Kidney capillary endothelial cell (primary cell): ENCODE results near the gene FBLIM1.

Experiments used
- DNase-seq: peaks from one replicate; pipeline ENCODE4 v3.0.0-alpha.2; 2018; ENCODE audit warnings: low spot score

Gene FBLIM1, protein sequence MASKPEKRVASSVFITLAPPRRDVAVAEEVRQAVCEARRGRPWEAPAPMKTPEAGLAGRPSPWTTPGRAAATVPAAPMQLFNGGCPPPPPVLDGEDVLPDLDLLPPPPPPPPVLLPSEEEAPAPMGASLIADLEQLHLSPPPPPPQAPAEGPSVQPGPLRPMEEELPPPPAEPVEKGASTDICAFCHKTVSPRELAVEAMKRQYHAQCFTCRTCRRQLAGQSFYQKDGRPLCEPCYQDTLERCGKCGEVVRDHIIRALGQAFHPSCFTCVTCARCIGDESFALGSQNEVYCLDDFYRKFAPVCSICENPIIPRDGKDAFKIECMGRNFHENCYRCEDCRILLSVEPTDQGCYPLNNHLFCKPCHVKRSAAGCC

DNA sequence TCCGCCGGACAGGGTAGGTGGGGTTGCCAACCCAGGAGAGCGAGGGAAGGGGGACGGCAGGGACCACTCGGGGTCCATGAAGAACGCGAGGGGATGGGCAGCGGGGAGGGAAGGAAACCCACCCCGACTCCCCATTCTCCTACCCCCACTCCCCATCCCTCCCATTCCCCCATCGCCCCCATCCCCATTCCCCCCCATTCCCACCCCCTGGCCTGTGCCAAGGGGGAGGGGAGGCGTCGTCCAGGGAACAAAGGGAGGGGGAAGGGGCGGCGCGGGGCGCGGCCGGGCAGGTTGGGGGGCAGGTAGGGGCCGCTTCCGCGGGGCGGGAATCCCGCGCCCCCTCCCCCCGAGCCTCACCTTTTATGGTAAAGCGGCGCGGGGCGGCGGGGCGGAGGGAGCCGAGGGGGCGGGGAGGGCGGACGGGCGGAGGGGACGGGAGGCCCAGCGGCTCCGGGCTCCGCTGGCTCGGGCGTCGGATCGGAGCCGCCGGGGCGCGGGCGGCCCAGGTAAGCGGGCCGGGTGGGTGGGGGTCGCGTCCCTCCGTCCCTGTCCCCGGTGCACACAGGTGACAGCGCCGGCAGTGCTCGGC lies at the start of gene FBLIM1:
Gene FBLIM1 (plus strand): TSS at position 453 of the 589 bp plus-strand sequence. CDS start 6,189 bp downstream, outside the sequence.
- no peak for DNase-seq

GRCh38 chr1:15709226-15709625 lies 49.4 kb upstream of the FBLIM1 start:
- DNase-seq, result no peak

DNA sequence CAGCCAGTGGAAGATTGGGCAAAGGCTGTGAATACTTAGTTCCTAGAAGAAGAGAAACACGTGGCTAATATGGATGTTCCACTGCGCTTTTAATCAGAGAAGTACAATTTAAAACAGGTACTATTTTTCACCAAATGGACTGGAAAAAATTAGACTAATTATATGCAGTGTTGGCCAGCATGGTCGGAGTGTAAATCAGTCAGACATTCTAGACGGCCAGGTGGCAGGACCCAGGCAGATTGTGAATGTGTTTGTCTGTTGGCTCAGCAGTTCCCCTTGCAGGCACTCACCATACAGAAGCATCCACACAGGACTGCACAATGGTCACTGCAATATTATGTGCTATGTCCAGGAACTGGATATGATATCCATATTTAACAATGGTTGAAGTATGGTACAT lies 46.4 kb upstream of the FBLIM1 start:
- no peak for DNase-seq

GRCh38 chr1:15714406-15715136 lies 44.0 kb upstream of the FBLIM1 start:
- no peak for DNase-seq

GRCh38 chr1:15717418-15718125 lies 41.0 kb upstream of the FBLIM1 start:
- no peak for DNase-seq

DNA sequence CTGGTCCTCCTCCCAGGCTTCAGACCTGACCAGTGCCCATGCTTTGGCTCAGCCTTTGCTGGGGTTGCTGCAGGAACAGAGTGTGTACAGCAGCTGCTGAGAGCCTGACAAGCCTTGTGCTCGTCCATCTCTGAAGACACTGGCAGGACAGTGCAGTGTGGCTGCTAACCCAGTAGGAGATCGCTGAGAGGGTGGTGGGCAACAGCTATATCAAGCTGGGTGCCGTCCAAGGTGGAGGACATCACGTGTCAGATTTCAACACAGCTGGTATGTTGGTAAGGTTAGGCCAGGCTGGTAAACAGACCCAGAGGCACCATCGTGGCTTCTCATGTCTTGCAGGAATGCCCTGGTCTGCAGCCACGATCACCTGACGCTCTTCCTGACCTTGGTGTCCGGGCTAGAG lies 40.4 kb upstream of the FBLIM1 start:
- no peak for DNase-seq

DNA sequence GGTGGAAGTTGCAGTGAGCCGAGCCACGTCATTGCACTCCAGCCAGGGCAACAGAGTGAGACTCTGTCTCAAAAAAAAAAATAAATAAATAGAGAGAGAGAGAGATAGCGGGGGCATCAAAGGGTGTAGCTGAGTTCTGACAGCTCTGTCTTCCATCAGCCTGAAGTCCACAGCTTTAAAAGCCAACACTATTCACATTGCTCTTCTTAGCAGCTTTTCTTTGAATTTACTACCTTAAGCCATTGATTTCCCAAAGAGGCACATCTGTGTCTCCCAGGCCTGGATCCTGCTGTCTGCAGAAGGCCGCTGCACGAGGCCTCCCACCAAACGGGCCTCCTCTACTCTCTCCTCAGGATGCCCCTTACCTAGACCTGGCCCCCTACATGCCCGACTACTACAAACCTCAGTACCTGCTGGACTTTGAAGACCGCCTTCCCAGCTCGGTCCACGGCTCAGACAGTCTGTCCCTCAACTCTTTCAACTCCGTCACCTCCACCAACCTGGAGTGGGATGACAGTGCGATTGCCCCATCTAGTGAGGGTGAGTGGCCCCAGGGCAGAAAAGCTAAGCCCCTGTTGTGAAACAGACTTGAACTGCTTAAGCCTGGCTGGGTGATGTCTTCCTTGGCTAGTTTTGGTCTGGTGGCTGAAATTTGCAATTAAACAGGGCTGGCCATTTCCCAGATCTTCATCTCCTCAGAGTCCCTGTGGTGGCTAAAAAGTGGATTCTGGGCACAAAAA lies 39.0 kb upstream of the FBLIM1 start:
- no peak for DNase-seq

GRCh38 chr1:15720861-15721260 lies 37.7 kb upstream of the FBLIM1 start:
- no peak for DNase-seq

- no peak for DNase-seq
Observed at GRCh38 chr1:15722411-15722810, 36.2 kb upstream of the FBLIM1 start.

GRCh38 chr1:15722836-15723532 lies 35.6 kb upstream of the FBLIM1 start:
- no peak for DNase-seq

- no peak for DNase-seq
Observed at GRCh38 chr1:15723631-15724246, 34.9 kb upstream of the FBLIM1 start.

GRCh38 chr1:15724949-15725880 lies 33.4 kb upstream of the FBLIM1 start:
- DNase-seq, result no peak

DNA sequence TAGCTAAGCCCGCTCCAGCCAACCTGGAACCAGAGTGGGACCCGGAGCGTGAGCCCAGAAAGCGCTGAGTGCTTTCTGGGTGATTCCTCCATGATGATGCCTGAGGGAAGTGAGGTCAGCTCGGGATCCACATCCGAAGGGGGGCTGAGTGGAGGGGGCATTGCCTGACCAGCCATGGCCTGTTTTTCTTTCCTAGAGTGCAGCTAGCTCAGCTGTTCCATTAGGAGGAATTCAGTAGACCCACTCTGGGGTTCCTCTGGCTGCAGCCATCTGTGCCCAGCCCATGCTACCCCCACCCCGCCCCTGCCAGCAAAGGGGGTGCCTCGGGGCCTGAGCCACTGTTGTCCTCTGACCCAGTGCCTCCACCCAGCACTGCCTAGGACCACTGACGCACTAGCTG lies 32.1 kb upstream of the FBLIM1 start:
- no peak for DNase-seq

- DNase-seq, result no peak
Observed at GRCh38 chr1:15727021-15727420, 31.6 kb upstream of the FBLIM1 start.

- DNase-seq, result no peak
Observed at GRCh38 chr1:15727424-15727823, 31.2 kb upstream of the FBLIM1 start.

GRCh38 chr1:15727866-15728534 lies 30.6 kb upstream of the FBLIM1 start:
- no peak for DNase-seq

DNA sequence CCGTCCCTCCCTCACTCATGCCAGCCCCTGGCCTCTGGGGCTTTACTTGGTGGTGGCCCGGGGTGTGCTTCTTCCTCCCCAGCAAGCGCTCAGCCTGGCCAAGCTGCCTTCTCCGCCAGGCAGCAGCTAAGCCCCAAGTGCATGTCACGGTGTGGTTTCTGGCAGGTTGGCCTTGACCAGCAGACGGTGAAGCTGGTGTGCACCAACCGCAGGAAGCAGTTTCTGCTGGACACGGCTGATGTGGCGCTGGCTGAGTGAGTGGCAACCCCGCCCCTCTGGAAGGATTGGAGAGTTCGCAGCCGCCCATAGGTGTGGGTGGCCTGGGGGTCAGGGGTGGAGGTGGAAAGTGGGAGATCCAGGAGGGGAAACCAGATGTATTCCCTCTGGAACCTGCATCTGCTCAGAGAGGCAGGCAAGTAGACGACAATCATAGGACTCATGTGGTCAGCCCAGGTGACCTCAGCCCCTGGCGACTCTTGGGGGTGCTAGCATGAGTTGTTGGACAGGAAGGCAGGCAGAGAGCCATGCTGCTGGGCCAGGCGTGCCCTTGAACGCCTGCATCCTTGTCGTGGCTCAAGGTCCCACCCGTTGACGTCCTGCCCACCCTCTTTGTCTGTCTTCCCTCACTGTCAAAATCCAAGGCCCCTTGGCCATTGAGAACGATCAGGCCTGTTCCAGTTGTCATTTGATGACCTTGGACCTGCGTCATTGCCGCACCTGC lies 29.5 kb upstream of the FBLIM1 start:
- DNase-seq, result no peak

DNA sequence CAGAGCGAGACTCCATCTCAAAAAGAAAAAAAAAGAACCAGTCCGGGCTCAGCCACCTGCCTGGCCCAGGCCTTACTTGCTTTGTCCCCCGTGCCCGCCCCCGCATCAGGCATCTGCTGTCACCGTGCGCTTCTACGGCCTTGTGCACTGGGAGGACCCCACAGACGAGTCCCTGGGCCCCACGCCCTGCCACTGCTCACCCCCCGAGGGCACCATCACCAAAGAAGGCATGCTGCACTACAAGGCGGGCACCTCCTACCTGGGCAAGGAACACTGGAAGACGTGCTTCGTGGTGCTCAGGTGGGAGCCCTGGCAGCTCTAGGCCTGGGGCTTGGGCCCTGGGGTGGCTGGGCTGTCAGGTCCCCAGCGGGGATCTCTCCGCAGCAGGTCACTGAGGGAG lies 28.2 kb upstream of the FBLIM1 start:
- DNase-seq, result no peak
